HepG2 (cell line): ENCODE data around the gene CDX1. TPM values are rescaled to one million over a fixed set of nuclear protein-coding genes. Genes with fewer than 3 reads are reported as not detected.

Experiments
- ATAC-seq: fragments of 200-7000 bp; cut with Tn5 transposase; 3 replicates; pipeline ENCODE4 v1.9.1; 2020; ENCODE audit warnings: mild to moderate bottlenecking, moderate library complexity
- BruUV-seq: library from RNA; stranded (reverse); fragments of 400-500 nt; replicated peaks from 2 replicates; lab custom pipeline; 2021; lab: Mats Ljungman, UMichigan
- CTCF ChIA-PET: fragments of 300-600 bp; formaldehyde crosslinking; extraction: SDS; loops from one replicate; lab custom pipeline; 2021; ENCODE audit warnings: low total read pairs, inconsistent platforms, low intra/inter-chr PET ratio; lab: Yijun Ruan, JAX
- POLR2A ChIA-PET: fragments of 350-600 bp; sonication (Branson Sonifier 250); formaldehyde crosslinking; loops from one replicate; lab custom pipeline; 2020; ENCODE audit warnings: antibody characterized with exemption, inconsistent platforms; lab: Yijun Ruan, JAX
- DNase-seq: peaks from one replicate; pipeline ENCODE4 v3.0.0-alpha.2; 2015; ENCODE audit warnings: low spot score
- FAIRE-seq: peaks from 3 replicates; lab custom pipeline; 2011; peaks lifted over from hg19 to GRCh38; lab: Jason Lieb, UNC
- H2AFZ ChIP-seq: one replicate; pipeline ENCODE4 v1.6.1; 2011; ENCODE audit warnings: low read length, inconsistent platforms
- H3K27ac ChIP-seq: fragments of 300-600 bp; 3 replicates; pipeline ENCODE4 v1.8.0; 2011; ENCODE audit warnings: mixed run types, mild to moderate bottlenecking, mixed read lengths, low read length, inconsistent platforms; ENCODE audit not compliant: insufficient read depth; ENCODE audit errors: extremely low read length
- H3K27me3 ChIP-seq, 2 experiments: fragments of 200-600 bp in 1 of 2; 2 replicates in 1 of 2; 3 replicates in 1 of 2; pipeline versions ENCODE4 v1.6.0 to v1.8.0; 2011; ENCODE audit warnings: low read length in 2 of 2, mild to moderate bottlenecking in 2 of 2, moderate library complexity in 2 of 2, inconsistent platforms in 1 of 2; ENCODE audit not compliant: insufficient read depth in 2 of 2, control insufficient read depth in 1 of 2
- H3K36me3 ChIP-seq, 2 experiments: fragments of 200-600 bp in 1 of 2; replicated peaks in 1 of 2; 2 replicates in 1 of 2; 3 replicates in 1 of 2; pipeline versions ENCODE4 v1.5.1 to v1.8.0; 2011; ENCODE audit warnings: low read length in 2 of 2, inconsistent platforms in 1 of 2; ENCODE audit not compliant: insufficient read depth in 2 of 2, control insufficient read depth in 1 of 2
- H3K4me1 ChIP-seq: 2 replicates; pipeline ENCODE4 v1.5.1; 2012; ENCODE audit warnings: low read length, inconsistent platforms; ENCODE audit not compliant: insufficient read depth
- H3K4me2 ChIP-seq: 2 replicates; pipeline ENCODE4 v1.6.0; 2011; ENCODE audit warnings: low read depth, low read length, inconsistent platforms
- H3K4me3 ChIP-seq, 3 experiments: fragments of 200-600 bp in 1 of 3; sonication (generic), shearing (Covaris generic) in 1 of 3; replicated peaks in 1 of 3; 2 replicates each; pipeline ENCODE4 v1.5.1; 2011 to 2016; ENCODE audit warnings: low read length in 3 of 3, inconsistent platforms in 2 of 3, low read depth in 2 of 3, mild to moderate bottlenecking in 2 of 3, control low read depth in 1 of 3, mixed read lengths in 1 of 3; ENCODE audit not compliant: insufficient read depth in 1 of 3
- H3K79me2 ChIP-seq: one replicate; pipeline ENCODE4 v1.6.1; 2011; ENCODE audit warnings: low read length, inconsistent platforms; ENCODE audit not compliant: insufficient read depth
- H3K9ac ChIP-seq: 2 replicates; pipeline ENCODE4 v1.6.0; 2011; ENCODE audit warnings: mild to moderate bottlenecking, low read depth, low read length, inconsistent platforms; ENCODE audit not compliant: insufficient read depth
- H3K9me3 ChIP-seq: 2 replicates; pipeline ENCODE4 v1.5.1; 2012; ENCODE audit warnings: mild to moderate bottlenecking, low read length
- H4K20me1 ChIP-seq: 2 replicates; pipeline ENCODE4 v1.6.0; 2011; ENCODE audit warnings: inconsistent platforms, mild to moderate bottlenecking, low read length, moderate library complexity; ENCODE audit not compliant: insufficient read depth
- CEBPG ChIP-seq: IDR thresholded peaks from 2 replicates; pipeline ENCODE4 v1.6.1; 2016
- ETV5 ChIP-seq: IDR thresholded peaks from 2 replicates; pipeline ENCODE4 v1.6.1; 2018; ENCODE audit warnings: missing biosample characterization, missing genetic modification reagents, inconsistent platforms, borderline replicate concordance
- HINFP ChIP-seq: sonication (generic); formaldehyde crosslinking; IDR thresholded peaks from 2 replicates; pipeline ENCODE4 v1.4.0; 2020; ENCODE audit warnings: low read depth, mild to moderate bottlenecking, missing genetic modification reagents
- MYNN ChIP-seq: sonication (generic); formaldehyde crosslinking; IDR thresholded peaks from 2 replicates; pipeline ENCODE4 v1.4.0; 2020; ENCODE audit warnings: mild to moderate bottlenecking, low read depth, missing genetic modification reagents
- NFKBIZ ChIP-seq: IDR thresholded peaks from 2 replicates; pipeline ENCODE4 v1.6.1; 2018; ENCODE audit warnings: missing genetic modification reagents, missing compliant biosample characterization
- NPAS2 ChIP-seq: sonication (generic); formaldehyde crosslinking; IDR thresholded peaks from 2 replicates; pipeline ENCODE4 v1.8.0; 2022; ENCODE audit warnings: mild to moderate bottlenecking, missing genetic modification reagents, borderline replicate concordance
- ZBTB20 ChIP-seq: sonication (generic); formaldehyde crosslinking; IDR thresholded peaks from 2 replicates; pipeline ENCODE4 v1.8.1; 2023; ENCODE audit warnings: missing genetic modification reagents, low read depth, mild to moderate bottlenecking, borderline replicate concordance
- ZFY ChIP-seq: sonication (generic); formaldehyde crosslinking; IDR thresholded peaks from 2 replicates; pipeline ENCODE4 v1.4.0; 2020; ENCODE audit warnings: missing genetic modification reagents
- ZNF329 ChIP-seq: sonication (generic); formaldehyde crosslinking; IDR thresholded peaks from 2 replicates; pipeline ENCODE4 v1.9.0; 2021; ENCODE audit warnings: low read depth, mild to moderate bottlenecking, missing genetic modification reagents
- ZNF816 ChIP-seq: sonication (generic); formaldehyde crosslinking; IDR thresholded peaks from 2 replicates; pipeline ENCODE4 v1.8.0; 2022; ENCODE audit warnings: missing genetic modification reagents, mild to moderate bottlenecking, borderline replicate concordance
- ZSCAN20 ChIP-seq: sonication (generic); formaldehyde crosslinking; IDR thresholded peaks from 2 replicates; pipeline ENCODE4 v1.4.0; 2020; ENCODE audit warnings: missing genetic modification reagents, mild to moderate bottlenecking, borderline replicate concordance
- WGBS: methylation state at CpG from one replicate; pipeline ENCODE4 v1.1.6; 2017; ENCODE audit warnings: low lambda C conversion rate; 5-methylcytosine and 5-hydroxymethylcytosine counted together
- in situ Hi-C: cut with HindIII; loops from 2 replicates; pipeline ENCODE4 v1.10.0; 2017; ENCODE audit warnings: low pct_unique_long_range_greater_than_20kb; ENCODE audit not compliant: extremely low pct_ligation_motif_present
- intact Hi-C: fragments of 100-400 bp; cut with micrococcal nuclease; formaldehyde crosslinking; loops from one replicate; pipeline ENCODE4 v1.10.0; 2022; ENCODE audit not compliant: unreplicated experiment
- polyA plus RNA-seq, 8 experiments: library from polyadenylated mRNA; depleted of rRNA in 3 of 8; stranded (reverse) in 7 of 8; unstranded in 1 of 8; fragments of >200 nt; fragmentation: Illumina TruSeq in 4 of 8; extraction: Trizol in 4 of 8; gene quantifications; 2 replicates each; pipeline versions ENCODE4 v1.2.1 to v1.2.3, GENCODE V29; 2011 to 2016; ENCODE audit warnings: low read depth in 4 of 8, missing spikeins in 1 of 8, mixed read lengths in 1 of 8; ENCODE audit not compliant: insufficient read depth in 1 of 8
- total RNA-seq, 5 experiments: library from RNA; depleted of rRNA; stranded (reverse); fragments of >200 nt; fragmentation: Illumina TruSeq; extraction: Trizol; gene quantifications; 2 replicates each; pipeline ENCODE4 v1.2.3, GENCODE V29; 2016; ENCODE audit warnings: low read depth in 1 of 5

CDX1 gene
- total and polyA plus RNA-seq, 2 of the 13 experiments (the other 11 are each of a cell fraction or from before 2014, with no cell fraction given) = not detected

- in situ Hi-C loops = no loop called here
- Histone ChIP-seq H3K27ac (no peak overlapping the region), H3K9ac (no peak overlapping the region), H3K4me3 (no peak overlapping the region)
- POLR2A ChIA-PET = no interaction called here
- TF ChIP-seq ETV5 (CRISPR knock-in tag) (no peak), ZNF816 (CRISPR knock-in tag) (no peak), HINFP (CRISPR knock-in tag) (no peak), ZNF329 (CRISPR knock-in tag) (no peak), NFKBIZ (CRISPR knock-in tag) (no peak), ZSCAN20 (CRISPR knock-in tag) (no peak), NPAS2 (CRISPR knock-in tag) (no peak), MYNN (CRISPR knock-in tag) (no peak), ZBTB20 (CRISPR knock-in tag) (no peak), CEBPG (no peak), ZFY (CRISPR knock-in tag) (no peak)
- TF ChIP-seq, all 625 proteins: peak for 0
- Histone ChIP-seq H3K27me3 (peaks cover 4 to 48% of the 10 kb centered on the region in 2 experiments; a peak in 3 of 5 replicates), H3K79me2 (no peaks in the 10 kb centered on the region), H3K4me2 (no peak overlapping the region), H3K4me1 (no peaks in the 10 kb centered on the region), H3K36me3 (no peaks in the 10 kb centered on the region), H4K20me1 (no peaks in the 10 kb centered on the region), H3K9me3 (no peaks in the 10 kb centered on the region), H2AFZ (no peak overlapping the region)
- no peak for DNase-seq
- intact Hi-C loops = no loop called here
- 18% methylated on average over 8 of the region's 10 CpGs for WGBS
- BruUV-seq = no TSS peak
- no peak for FAIRE-seq
- ATAC-seq = no peak
- CTCF ChIA-PET = no interaction called here
These were observed 35.9 kb downstream of the CDX1 start for GRCh38 chr5:150202501-150202900.
